WTC11 (cell line): ENCODE results near the gene CNTNAP2. TPM values are rescaled to one million over a fixed set of nuclear protein-coding genes. Genes with fewer than 3 reads are reported as not detected.
A peak's percentile ranks its signal among the peaks of the same experiment; 100 is the strongest.

Experiments
- ATAC-seq: fragments of 200-7000 bp; cut with Tn5 transposase; 2 replicates; pipeline ENCODE4 v1.10.0; 2021; ENCODE audit warnings: mild to moderate bottlenecking, moderate library complexity
- CTCF ChIA-PET: fragments of 300-600 bp; sonication (Branson Sonifier 250); formaldehyde crosslinking; loops from one replicate; lab custom pipeline; 2021; ENCODE audit warnings: antibody characterized with exemption; lab: Charles Lee
- POLR2A ChIA-PET: fragments of 350-600 bp; sonication (Branson Sonifier 250); formaldehyde crosslinking; loops from one replicate; lab custom pipeline; 2021; ENCODE audit warnings: antibody characterized with exemption; lab: Charles Lee
- DNase-seq: peaks from one replicate; pipeline ENCODE4 v3.0.0; 2021; ENCODE audit warnings: low spot score
- H3K27ac Mint-ChIP-seq: 2 replicates; pipeline ENCODE4 v1.8.0; 2021; ENCODE audit warnings: mixed read lengths
- H3K27me3 Mint-ChIP-seq: 2 replicates; pipeline ENCODE4 v1.8.0; 2021; ENCODE audit warnings: low read depth, mild to moderate bottlenecking, moderate library complexity, mixed read lengths
- H3K36me3 Mint-ChIP-seq: 2 replicates; pipeline ENCODE4 v1.8.0; 2021; ENCODE audit warnings: mixed read lengths
- H3K4me1 Mint-ChIP-seq: 2 replicates; pipeline ENCODE4 v1.8.0; 2022; ENCODE audit warnings: mixed read lengths
- H3K4me3 Mint-ChIP-seq: 2 replicates; pipeline ENCODE4 v1.8.0; 2021; ENCODE audit warnings: mild to moderate bottlenecking, moderate library complexity, mixed read lengths
- H3K9me3 Mint-ChIP-seq: 2 replicates; pipeline ENCODE4 v1.8.0; 2021; ENCODE audit warnings: mixed read lengths
- ATF1 ChIP-seq: sonication (generic); formaldehyde crosslinking; IDR thresholded peaks from 2 replicates; pipeline ENCODE4 v1.8.1; 2023; ENCODE audit warnings: mild to moderate bottlenecking, moderate library complexity, missing genetic modification reagents
- ETV6 ChIP-seq: sonication (generic); formaldehyde crosslinking; IDR thresholded peaks from 2 replicates; pipeline ENCODE4 v1.8.1; 2022; ENCODE audit warnings: mild to moderate bottlenecking, missing genetic modification reagents
- GTF2I ChIP-seq: fragments of 250-450 bp; sonication (Bioruptor Pico); conservative IDR thresholded peaks from 2 replicates; pipeline ENCODE4 v1.4.0; 2021; ENCODE audit warnings: mild to moderate bottlenecking
- JAZF1 ChIP-seq: fragments of 250-450 bp; sonication (Bioruptor Pico); IDR thresholded peaks from 2 replicates; pipeline ENCODE4 v1.9.0; 2021; ENCODE audit warnings: moderate library complexity, mild to moderate bottlenecking, inconsistent platforms
- TEAD1 ChIP-seq: sonication (generic); formaldehyde crosslinking; IDR thresholded peaks from 2 replicates; pipeline ENCODE4 v1.8.0; 2022; ENCODE audit warnings: mild to moderate bottlenecking, missing genetic modification reagents
- total RNA-seq: library from RNA; stranded (reverse); gene quantifications from 3 replicates; pipeline ENCODE4 v1.2.3, GENCODE V29; 2021
- TF ChIP-seq, protein P1 (sequence below): fragments of 200-600 bp; IDR thresholded peaks from 2 replicates; pipeline ENCODE4 v1.8.0; 2022; ENCODE audit warnings: antibody characterized with exemption
- TF ChIP-seq, protein P2 (sequence below): sonication (generic); formaldehyde crosslinking; IDR thresholded peaks from 2 replicates; pipeline ENCODE4 v1.8.0; 2022; ENCODE audit warnings: mild to moderate bottlenecking, missing genetic modification reagents
- TF ChIP-seq, protein P3 (sequence below): sonication (generic); formaldehyde crosslinking; IDR thresholded peaks from 2 replicates; pipeline ENCODE4 v1.8.1; 2023; ENCODE audit warnings: mild to moderate bottlenecking, missing genetic modification reagents
- TF ChIP-seq, protein P4 (sequence below): sonication (generic); formaldehyde crosslinking; IDR thresholded peaks from 2 replicates; pipeline ENCODE4 v1.8.0; 2022; ENCODE audit warnings: mild to moderate bottlenecking, missing genetic modification reagents
- TF ChIP-seq, protein P5 (sequence below): fragments of 250-450 bp; sonication (Bioruptor Pico); IDR thresholded peaks from 2 replicates; pipeline ENCODE4 v1.9.0; 2021; ENCODE audit warnings: moderate library complexity, mild to moderate bottlenecking, inconsistent platforms, borderline replicate concordance

The CNTNAP2 gene
- total RNA-seq, 1 experiment from 2014 or later = 63.8 TPM

DNA sequence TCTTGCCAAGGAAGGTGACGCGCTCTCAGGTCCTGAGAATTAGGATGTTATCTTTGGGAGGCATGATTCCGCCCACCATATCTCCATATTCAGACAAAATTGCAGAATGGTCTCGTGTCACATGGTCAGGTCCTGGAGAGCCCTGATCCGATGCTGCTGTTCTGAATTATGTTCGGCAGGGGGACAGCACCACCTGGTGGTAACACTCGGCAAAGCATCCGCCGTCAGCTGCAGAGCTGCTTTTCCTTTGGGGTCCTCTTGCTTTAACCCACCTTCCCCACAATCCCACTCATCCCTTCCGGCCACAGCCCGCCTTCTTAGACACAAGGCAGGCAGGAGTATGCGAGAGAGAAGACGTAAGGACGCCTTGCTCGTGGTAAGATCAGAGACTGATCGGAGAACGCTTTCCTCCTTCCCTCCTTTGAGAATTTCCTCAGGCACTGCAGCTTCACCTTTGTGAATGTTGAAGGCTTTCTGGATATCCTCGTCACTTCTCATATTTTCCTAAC, 2146.2 kb downstream of the CNTNAP2 start:
- no peaks in the 10 kb centered on the region for H3K9me3 Mint-ChIP-seq

DNA sequence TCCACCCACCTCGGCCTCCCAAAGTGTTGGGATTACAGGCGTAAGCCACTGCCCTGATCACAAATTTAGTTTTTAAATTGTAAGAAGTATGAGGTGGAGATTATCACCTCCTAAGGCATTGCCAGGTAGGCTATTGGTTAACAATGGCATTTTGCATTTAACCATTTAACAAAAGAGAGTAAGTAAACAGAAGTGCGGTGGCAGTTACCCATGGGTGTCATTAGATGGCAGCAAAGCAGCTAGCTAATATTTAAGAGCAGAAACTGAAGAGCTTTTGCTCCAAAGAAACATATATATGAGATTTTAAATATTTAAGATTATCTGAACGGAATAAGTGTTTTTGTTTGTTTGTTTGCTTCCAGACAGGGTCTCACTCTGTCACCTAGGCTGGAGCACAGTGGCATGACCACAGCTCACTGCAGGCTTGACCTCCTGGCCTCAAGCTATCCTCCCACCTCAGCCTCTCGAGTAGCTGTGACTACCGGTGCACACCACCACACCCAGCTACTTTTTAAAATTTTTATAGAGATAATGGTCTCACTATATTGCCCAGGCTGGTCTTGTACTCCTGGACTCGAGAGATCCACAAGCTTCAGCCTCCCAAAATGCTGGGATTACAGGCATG, 2148.4 kb downstream of the CNTNAP2 start:
- Mint-ChIP-seq H3K27ac (no peak overlapping the region), H3K36me3 (no peaks in the 10 kb centered on the region), H3K4me1 (peaks cover 24% of the 10 kb centered on the region)
- peak; percentile 29 for DNase-seq
- TF ChIP-seq, protein P1, sequence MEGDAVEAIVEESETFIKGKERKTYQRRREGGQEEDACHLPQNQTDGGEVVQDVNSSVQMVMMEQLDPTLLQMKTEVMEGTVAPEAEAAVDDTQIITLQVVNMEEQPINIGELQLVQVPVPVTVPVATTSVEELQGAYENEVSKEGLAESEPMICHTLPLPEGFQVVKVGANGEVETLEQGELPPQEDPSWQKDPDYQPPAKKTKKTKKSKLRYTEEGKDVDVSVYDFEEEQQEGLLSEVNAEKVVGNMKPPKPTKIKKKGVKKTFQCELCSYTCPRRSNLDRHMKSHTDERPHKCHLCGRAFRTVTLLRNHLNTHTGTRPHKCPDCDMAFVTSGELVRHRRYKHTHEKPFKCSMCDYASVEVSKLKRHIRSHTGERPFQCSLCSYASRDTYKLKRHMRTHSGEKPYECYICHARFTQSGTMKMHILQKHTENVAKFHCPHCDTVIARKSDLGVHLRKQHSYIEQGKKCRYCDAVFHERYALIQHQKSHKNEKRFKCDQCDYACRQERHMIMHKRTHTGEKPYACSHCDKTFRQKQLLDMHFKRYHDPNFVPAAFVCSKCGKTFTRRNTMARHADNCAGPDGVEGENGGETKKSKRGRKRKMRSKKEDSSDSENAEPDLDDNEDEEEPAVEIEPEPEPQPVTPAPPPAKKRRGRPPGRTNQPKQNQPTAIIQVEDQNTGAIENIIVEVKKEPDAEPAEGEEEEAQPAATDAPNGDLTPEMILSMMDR = peak; percentile 37; the same call in 1 of the 2 replicates
- TF ChIP-seq ATF1 = no peak
- TF ChIP-seq, all 79 proteins: peak for 1
- ChIA-PET POLR2A (no interaction called here), CTCF (interaction anchor here (0.6 to 3.7 kb wide), 46 partner anchors 11 to 699 kb away, joined by 3 to 37 read pairs (median 4); partner anchors contain the start of gene CUL1)
- no peaks in the 10 kb centered on the region for H3K9me3 Mint-ChIP-seq
- peaks cover 9% of the 10 kb centered on the region for H3K27me3 Mint-ChIP-seq
- H3K4me3 Mint-ChIP-seq = no peak overlapping the region
- ATAC-seq = peak; percentile 69

More for the DNA sequence above, 2146.2 kb downstream of the CNTNAP2 start:
- H3K27ac Mint-ChIP-seq = peak overlapping the region; percentile 5; the same call in 1 of the 2 replicates
- no peaks in the 10 kb centered on the region for H3K36me3 Mint-ChIP-seq
- H3K4me1 Mint-ChIP-seq = peaks cover 24% of the 10 kb centered on the region
- CTCF ChIA-PET = interaction anchor here (0.5 to 3.7 kb wide), 28 partner anchors 19 to 1260 kb away, joined by 3 to 36 read pairs (median 4); no protein-coding TSS in a partner anchor
- H3K4me3 Mint-ChIP-seq = peak overlapping the region; percentile 31
- DNase-seq (peak; percentile 90), ATAC-seq (peak; percentile 88)
- peaks cover 9% of the 10 kb centered on the region for H3K27me3 Mint-ChIP-seq
- TF ChIP-seq, protein P2, sequence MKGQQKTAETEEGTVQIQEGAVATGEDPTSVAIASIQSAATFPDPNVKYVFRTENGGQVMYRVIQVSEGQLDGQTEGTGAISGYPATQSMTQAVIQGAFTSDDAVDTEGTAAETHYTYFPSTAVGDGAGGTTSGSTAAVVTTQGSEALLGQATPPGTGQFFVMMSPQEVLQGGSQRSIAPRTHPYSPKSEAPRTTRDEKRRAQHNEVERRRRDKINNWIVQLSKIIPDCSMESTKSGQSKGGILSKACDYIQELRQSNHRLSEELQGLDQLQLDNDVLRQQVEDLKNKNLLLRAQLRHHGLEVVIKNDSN = peak; percentile 31; the same call in 1 of the 2 replicates
- TF ChIP-seq TEAD1 (CRISPR knock-in tag) (0 out of 2 replicates have a peak, but pooled peaks have one; percentile 47), GTF2I (CRISPR knock-in tag) (no peak), JAZF1 (CRISPR knock-in tag) (no peak), ETV6 (CRISPR knock-in tag) (no peak)
- TF ChIP-seq, protein P1 = peak; percentile 89
- TF ChIP-seq, protein P3, sequence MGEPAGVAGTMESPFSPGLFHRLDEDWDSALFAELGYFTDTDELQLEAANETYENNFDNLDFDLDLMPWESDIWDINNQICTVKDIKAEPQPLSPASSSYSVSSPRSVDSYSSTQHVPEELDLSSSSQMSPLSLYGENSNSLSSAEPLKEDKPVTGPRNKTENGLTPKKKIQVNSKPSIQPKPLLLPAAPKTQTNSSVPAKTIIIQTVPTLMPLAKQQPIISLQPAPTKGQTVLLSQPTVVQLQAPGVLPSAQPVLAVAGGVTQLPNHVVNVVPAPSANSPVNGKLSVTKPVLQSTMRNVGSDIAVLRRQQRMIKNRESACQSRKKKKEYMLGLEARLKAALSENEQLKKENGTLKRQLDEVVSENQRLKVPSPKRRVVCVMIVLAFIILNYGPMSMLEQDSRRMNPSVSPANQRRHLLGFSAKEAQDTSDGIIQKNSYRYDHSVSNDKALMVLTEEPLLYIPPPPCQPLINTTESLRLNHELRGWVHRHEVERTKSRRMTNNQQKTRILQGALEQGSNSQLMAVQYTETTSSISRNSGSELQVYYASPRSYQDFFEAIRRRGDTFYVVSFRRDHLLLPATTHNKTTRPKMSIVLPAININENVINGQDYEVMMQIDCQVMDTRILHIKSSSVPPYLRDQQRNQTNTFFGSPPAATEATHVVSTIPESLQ = no peak
- TF ChIP-seq, protein P4, sequence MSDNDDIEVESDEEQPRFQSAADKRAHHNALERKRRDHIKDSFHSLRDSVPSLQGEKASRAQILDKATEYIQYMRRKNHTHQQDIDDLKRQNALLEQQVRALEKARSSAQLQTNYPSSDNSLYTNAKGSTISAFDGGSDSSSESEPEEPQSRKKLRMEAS (CRISPR knock-in tag) = peak; percentile 87
- POLR2A ChIA-PET = no interaction called here

DNA sequence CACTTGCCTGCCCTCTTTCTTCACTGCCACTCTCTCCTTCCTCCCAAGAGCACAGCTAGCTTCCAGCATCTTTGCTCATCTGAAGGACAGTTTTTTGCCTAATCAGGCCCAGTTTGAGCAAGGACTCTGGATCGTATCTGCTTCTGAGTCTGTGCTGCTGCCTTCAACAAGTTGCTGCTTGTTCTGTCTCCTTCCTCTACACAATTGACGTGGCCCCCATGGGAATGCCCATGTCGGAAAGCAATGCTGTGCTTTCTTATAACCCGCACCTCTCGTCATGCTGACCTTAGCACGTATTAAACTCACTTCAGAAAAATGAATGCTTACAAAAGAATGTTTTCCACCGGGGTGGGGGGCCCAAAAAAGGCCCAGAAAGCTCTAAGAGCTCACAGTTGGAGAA, 2149.3 kb downstream of the CNTNAP2 start:
- Mint-ChIP-seq H3K27ac (peak overlapping the region; percentile 2; the same call in 1 of the 2 replicates), H3K4me1 (peaks cover 21% of the 10 kb centered on the region)
- no peak for ATAC-seq

More for the DNA sequence above, 2149.3 kb downstream of the CNTNAP2 start:
- no peak for DNase-seq
- peaks cover 9% of the 10 kb centered on the region for H3K27me3 Mint-ChIP-seq
- H3K4me3 Mint-ChIP-seq = no peak overlapping the region
- ChIA-PET CTCF (interaction anchor here (0.9 to 3.5 kb wide), 9 partner anchors 52 to 262 kb away, joined by 3 to 37 read pairs (median 6); no protein-coding TSS in a partner anchor), POLR2A (no interaction called here)
- no peaks in the 10 kb centered on the region for H3K36me3 Mint-ChIP-seq
- no peaks in the 10 kb centered on the region for H3K9me3 Mint-ChIP-seq
- TF ChIP-seq, protein P5, sequence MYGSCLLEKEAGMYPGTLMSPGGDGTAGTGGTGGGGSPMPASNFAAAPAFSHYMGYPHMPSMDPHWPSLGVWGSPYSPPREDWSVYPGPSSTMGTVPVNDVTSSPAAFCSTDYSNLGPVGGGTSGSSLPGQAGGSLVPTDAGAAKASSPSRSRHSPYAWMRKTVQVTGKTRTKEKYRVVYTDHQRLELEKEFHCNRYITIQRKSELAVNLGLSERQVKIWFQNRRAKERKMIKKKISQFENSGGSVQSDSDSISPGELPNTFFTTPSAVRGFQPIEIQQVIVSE (CRISPR knock-in tag) = no peak
